GM21723 (cell line): ENCODE results near the gene SETD7.

ENCODE experiments used
- ATAC-seq: cut with Tn5 transposase; IDR thresholded peaks from one replicate; pipeline ENCODE4 v1.9.1; 2021; ENCODE audit warnings: mild to moderate bottlenecking, moderate library complexity; ENCODE audit not compliant: unreplicated experiment

SETD7 gene

DNA sequence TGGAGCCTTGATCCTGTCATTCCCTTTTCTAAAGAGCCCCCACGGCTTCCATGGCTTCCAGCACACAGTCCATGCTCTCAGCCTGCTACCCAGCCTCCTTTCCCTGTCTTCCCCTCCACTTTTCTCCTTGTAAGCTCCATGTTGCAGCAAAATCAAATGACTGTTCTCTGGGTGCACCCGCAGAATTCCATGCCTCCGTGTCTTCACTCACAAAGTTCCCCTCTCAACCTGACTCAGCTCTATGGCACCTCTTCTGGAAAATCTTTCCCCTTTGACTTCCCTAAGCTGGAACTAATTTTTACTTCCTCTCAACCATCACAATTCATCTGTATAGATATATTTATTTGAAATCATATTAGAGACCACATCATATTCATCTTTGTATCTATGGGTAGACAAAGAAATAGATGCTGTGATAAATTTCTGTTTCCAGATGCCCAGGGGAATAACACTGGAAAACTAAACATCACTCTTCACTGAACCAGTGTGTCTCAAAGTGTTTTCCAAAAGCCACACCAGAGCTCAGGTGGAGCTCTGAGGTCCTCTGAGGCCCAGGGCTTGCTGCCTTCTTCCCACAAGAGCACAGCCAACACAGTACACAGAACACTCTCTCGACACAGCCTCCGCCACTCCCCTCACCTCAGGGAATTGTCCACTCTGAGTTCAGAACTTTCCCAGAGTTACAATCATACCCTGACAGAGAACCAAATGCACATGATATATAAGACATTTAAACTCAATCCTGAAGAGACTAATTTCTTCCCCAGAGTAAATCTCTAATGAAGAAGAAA, 3.3 kb downstream of the SETD7 start:
- ATAC-seq: no peak

GRCh38 chr4:139550724-139551429, 5.1 kb downstream of the SETD7 start:
- no peak for ATAC-seq

DNA sequence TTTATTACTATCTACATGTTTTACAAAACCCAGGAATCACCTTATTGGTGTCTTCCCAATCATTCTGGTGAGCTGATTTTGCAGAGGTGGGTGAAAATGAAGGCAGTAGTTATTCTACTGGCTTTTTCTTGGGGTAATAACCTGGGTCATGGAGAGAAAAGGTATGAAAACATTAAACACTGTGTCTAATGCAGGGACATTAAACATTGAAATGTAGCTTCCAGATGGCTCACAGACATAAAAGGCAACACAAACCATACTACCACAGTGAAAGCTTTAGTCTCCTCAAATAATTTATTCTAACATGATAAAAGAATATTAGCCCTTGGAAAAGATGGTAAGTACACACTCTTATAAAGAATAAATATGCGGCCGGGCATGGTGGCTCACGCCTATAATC, 8.0 kb downstream of the SETD7 start:
- ATAC-seq: no peak

- ATAC-seq: no peak
Observed at GRCh38 chr4:139540632-139541031, 15.4 kb downstream of the SETD7 start.

DNA sequence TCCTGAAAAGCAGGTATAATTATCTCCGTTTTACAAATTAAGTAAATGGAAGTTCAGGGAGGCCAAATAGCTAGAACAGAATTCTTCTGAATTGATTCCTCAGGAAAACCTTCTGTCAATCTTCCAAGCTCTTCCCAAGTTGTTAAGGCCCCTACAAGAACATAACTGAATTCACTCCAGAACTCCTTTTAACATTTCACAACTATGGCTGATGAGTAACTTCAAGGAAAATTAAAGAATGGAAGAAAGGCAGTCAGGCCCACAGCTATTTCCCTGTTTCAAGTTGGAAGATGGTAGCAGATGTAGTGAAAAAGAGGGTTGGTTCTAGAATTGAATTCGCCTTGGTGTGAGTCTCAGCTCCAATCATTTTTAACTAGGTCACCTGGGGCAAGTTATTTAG, 15.9 kb downstream of the SETD7 start:
- ATAC-seq: no peak

DNA sequence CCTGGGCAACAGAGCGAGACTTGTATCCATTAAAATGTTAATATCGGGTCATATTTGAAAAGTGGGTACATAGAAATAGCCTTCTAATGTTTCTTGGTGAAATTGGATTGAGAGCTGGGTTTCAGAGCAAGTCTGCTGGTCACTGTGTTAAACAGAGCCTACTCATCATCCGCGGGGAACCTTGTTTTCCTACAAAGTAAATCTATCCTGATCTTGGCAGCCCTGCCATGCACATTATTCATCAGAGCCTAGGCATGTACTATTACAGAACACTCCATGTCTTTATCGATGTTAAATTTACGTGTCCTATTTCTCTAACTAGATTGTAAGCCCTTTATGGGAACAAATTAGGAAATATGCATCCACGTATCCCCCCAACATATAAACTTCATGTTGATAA, 18.7 kb downstream of the SETD7 start:
- no peak for ATAC-seq

DNA sequence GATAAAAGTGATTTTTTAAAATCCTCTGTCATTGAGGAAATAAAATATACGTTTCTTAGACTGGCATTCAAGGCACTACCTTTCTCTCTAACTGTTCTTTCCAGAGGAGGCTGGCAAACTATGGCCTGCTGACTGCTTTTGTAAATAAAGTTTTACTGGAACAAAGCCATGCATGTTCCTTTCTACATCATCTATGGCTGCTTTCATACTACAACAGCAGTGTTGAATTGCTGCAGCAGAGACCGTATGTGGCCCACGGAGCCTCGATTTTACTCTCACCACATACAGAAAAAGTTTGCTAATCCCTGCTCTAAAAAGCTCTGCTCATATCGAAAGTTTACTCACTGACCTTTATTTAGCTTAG, 20.2 kb downstream of the SETD7 start:
- ATAC-seq: no peak

GRCh38 chr4:139535228-139535870, 20.7 kb downstream of the SETD7 start:
- no peak for ATAC-seq

- no peak for ATAC-seq
Observed at GRCh38 chr4:139534287-139534950, 21.6 kb downstream of the SETD7 start.

DNA sequence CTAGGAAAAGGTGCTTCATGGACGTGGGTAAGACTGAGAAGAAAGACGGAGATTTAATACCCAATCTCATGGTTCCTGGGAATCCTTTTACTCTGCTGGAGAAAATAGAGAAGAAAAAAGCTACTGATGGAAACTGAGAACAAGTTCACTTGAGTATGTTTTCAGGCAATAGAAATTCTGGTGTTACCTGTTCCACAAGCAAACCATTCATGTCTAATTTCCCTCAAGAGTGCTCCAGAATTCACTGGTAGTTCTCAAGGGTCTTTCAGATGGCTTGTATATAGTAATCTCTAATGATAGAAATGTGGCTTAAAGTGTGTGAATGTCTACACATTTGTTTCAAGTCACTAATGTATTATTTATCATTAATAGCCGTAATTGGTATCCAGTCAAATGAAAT, 22.5 kb downstream of the SETD7 start:
- no peak for ATAC-seq

DNA sequence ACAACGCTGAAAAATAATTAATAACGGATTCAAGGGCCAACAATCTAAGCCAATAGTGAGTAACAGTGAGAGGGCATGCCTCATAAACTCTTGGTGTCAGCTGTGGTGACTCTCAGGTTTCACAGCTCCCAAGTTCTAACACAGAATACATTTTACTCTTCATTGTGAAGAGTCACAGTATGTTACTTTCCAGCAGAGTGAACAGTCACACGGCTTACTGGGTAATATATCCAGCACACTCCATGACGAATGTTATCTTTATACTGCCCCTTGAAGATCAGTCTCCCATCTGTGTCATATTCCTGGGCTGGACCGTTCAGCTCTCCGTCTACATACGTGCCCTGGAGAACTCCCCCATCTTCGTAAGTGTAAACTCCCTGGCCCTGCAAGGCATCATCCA, 23.1 kb downstream of the SETD7 start:
- no peak for ATAC-seq

- ATAC-seq: no peak
Observed at GRCh38 chr4:139530833-139531427, 25.1 kb downstream of the SETD7 start.

DNA sequence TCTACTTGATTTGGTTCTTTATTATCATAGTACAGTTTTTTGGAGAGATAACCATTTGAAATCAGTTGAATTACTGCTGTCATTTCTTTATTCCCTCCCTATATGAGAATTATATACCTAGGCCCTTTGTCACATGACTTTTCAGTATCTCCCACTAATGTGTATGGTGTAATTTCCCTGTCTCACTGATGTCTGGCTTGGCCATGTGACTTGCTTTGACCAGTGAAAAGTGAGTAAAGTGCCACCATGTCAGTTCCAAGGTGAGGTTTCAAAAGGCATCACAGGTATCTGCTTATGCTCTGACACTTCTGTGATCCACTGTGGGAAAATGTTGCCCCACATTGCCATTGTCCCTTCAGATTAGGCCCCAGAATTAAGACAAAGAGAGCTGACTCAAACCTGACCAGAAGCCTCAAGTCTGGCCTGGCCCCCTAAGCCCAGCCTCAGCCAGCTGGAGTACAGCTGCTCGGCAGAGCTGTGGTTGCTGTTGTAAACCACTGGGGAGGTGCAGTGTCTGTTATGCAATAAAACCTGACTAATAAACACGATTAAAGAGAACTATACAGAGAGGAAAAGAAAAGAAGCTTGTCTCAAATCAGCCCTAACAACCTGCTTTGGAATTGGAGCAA, 27.5 kb downstream of the SETD7 start:
- ATAC-seq: peak; percentile 75

GRCh38 chr4:139526928-139527327, 29.1 kb downstream of the SETD7 start:
- ATAC-seq: no peak

GRCh38 chr4:139525414-139525813, 30.6 kb downstream of the SETD7 start:
- peak; percentile 38 for ATAC-seq

- ATAC-seq: peak; percentile 39
Observed at GRCh38 chr4:139524062-139524631, 31.9 kb downstream of the SETD7 start.

DNA sequence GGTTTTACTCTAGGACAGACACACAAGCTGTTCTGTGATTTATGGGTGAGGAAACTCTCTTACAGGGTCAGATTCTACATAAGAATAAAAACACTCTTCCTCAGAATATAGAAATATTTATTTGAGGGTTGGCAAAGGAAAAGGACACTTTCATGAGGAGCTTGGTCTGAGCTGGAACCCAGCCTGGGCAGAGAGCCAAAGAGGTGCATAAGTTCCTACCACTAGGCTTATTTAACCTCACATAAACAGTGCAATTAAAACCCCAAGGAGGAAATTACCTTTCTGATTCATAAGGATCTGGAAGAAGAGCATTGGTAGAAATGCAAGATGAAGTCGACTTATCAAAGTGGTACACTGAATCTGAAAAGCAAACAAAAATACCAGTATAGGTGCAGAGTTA, 32.9 kb downstream of the SETD7 start:
- no peak for ATAC-seq

GRCh38 chr4:139522457-139522856, 33.6 kb downstream of the SETD7 start:
- no peak for ATAC-seq

GRCh38 chr4:139521754-139522401, 34.1 kb downstream of the SETD7 start:
- ATAC-seq: no peak

- ATAC-seq: no peak
Observed at GRCh38 chr4:139515531-139515958, 40.5 kb downstream of the SETD7 start.
